Progenitor cell of endocrine pancreas (in vitro differentiated cells): ENCODE results near the gene EHBP1. TPM values are rescaled to one million over a fixed set of nuclear protein-coding genes. Genes with fewer than 3 reads are reported as not detected.

Source experiments
- DNase-seq: peaks from one replicate; pipeline ENCODE4 v3.0.0; 2021; ENCODE audit warnings: low spot score; ENCODE audit not compliant: unreplicated experiment
- H3K27ac Mint-ChIP-seq: 2 replicates; pipeline ENCODE4 v1.8.0; 2021; ENCODE audit warnings: mild to moderate bottlenecking, moderate library complexity, mixed read lengths
- H3K27me3 Mint-ChIP-seq: 2 replicates; pipeline ENCODE4 v1.8.0; 2021; ENCODE audit warnings: mixed read lengths
- H3K36me3 Mint-ChIP-seq: 2 replicates; pipeline ENCODE4 v1.8.0; 2022; ENCODE audit warnings: mixed read lengths; ENCODE audit not compliant: insufficient read depth
- H3K4me1 Mint-ChIP-seq: 2 replicates; pipeline ENCODE4 v1.8.0; 2021; ENCODE audit warnings: low read depth, mixed read lengths
- H3K4me3 Mint-ChIP-seq: 2 replicates; pipeline ENCODE4 v1.8.0; 2021; ENCODE audit warnings: low read depth, mild to moderate bottlenecking, moderate library complexity, mixed read lengths
- H3K9me3 Mint-ChIP-seq: 2 replicates; pipeline ENCODE4 v1.8.0; 2021; ENCODE audit warnings: low read depth, mixed read lengths
- total RNA-seq: library from RNA; stranded (reverse); gene quantifications from 2 replicates; pipeline ENCODE4 v1.2.1, GENCODE V29; 2021
- TF ChIP-seq, protein P1 (sequence below): fragments of 200-600 bp; sonication (generic); IDR thresholded peaks from one replicate; pipeline ENCODE4 v1.5.0; 2021; ENCODE audit warnings: antibody characterized with exemption, mild to moderate bottlenecking; ENCODE audit not compliant: unreplicated experiment

Gene EHBP1
- total RNA-seq, 1 donor from 2014 or later, result 45.6 TPM

DNA sequence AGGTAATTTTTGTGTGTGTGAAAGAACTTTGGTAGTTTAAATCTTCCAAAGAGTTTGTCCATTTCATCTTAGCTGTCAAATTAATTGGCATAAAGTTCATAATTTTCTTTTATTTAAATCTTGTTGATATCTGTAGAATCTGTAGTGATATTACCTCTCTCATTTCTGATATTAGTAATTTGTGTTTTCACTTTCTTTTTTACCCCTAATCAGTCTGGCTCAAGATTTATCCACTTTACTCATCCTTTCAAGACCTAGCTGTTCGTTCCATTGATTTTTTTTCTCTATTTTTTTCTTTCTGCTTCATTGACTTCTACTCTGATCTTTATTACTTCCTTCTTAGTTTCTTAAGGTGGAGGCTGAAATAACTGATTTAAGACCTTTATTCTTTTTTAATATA, 202.6 kb downstream of the EHBP1 start:
- no peak for DNase-seq
- Mint-ChIP-seq H3K36me3 (no peaks in the 10 kb centered on the region), H3K27ac (no peak overlapping the region), H3K9me3 (no peaks in the 10 kb centered on the region), H3K4me1 (no peaks in the 10 kb centered on the region), H3K4me3 (no peak overlapping the region), H3K27me3 (no peaks in the 10 kb centered on the region)
- TF ChIP-seq, protein P1, sequence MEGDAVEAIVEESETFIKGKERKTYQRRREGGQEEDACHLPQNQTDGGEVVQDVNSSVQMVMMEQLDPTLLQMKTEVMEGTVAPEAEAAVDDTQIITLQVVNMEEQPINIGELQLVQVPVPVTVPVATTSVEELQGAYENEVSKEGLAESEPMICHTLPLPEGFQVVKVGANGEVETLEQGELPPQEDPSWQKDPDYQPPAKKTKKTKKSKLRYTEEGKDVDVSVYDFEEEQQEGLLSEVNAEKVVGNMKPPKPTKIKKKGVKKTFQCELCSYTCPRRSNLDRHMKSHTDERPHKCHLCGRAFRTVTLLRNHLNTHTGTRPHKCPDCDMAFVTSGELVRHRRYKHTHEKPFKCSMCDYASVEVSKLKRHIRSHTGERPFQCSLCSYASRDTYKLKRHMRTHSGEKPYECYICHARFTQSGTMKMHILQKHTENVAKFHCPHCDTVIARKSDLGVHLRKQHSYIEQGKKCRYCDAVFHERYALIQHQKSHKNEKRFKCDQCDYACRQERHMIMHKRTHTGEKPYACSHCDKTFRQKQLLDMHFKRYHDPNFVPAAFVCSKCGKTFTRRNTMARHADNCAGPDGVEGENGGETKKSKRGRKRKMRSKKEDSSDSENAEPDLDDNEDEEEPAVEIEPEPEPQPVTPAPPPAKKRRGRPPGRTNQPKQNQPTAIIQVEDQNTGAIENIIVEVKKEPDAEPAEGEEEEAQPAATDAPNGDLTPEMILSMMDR, result no peak

DNA sequence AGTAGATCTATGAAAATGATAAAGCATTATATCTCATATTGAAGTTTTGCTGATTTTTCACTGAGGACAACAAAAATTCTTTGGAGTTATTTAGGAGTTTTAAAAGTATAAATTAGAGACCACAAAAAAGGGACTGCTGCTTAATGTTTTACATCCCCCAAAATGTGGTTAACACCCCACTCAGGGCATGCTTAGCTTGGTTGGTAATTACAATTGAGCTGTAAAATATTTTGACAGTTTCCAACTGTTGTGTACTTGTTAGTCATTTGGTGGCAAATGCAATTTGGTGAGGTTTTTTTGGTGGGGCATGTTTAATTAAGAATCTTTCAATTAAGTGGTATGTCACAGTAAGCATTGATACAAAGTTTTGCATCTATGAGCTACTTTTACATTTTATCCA, 207.8 kb downstream of the EHBP1 start:
- TF ChIP-seq, protein P1, result no peak
- Mint-ChIP-seq H3K36me3 (no peaks in the 10 kb centered on the region), H3K27ac (no peak overlapping the region), H3K4me3 (no peak overlapping the region), H3K9me3 (no peaks in the 10 kb centered on the region), H3K4me1 (no peaks in the 10 kb centered on the region), H3K27me3 (no peaks in the 10 kb centered on the region)
- no peak for DNase-seq

DNA sequence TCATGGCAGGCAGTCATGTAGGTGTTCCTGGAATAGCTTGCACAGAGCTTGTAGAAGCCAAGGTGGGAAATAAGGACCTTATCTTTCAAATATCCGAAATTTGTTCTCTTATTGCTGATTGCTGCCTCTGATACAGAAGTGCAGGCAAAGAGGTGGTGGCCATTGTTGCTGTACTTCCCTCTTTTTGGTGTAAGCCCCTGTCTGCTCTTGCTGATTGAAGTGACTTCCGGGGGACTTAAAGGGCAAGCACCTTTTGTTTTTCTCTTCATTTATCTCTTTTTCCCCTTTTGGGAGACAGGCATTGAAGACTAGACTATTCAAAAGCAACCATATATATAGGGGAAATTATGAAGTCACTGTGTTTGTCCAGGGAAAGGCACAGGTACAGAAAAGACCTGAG, 213.5 kb downstream of the EHBP1 start:
- H3K36me3 Mint-ChIP-seq, result peaks cover 30% of the 10 kb centered on the region
- H3K4me3 Mint-ChIP-seq, result no peak overlapping the region
- TF ChIP-seq, protein P1, result no peak
- H3K4me1 Mint-ChIP-seq, result no peaks in the 10 kb centered on the region
- H3K27me3 Mint-ChIP-seq, result no peaks in the 10 kb centered on the region
- no peak for DNase-seq
- no peak overlapping the region for H3K27ac Mint-ChIP-seq
- H3K9me3 Mint-ChIP-seq, result peaks cover 16% of the 10 kb centered on the region

DNA sequence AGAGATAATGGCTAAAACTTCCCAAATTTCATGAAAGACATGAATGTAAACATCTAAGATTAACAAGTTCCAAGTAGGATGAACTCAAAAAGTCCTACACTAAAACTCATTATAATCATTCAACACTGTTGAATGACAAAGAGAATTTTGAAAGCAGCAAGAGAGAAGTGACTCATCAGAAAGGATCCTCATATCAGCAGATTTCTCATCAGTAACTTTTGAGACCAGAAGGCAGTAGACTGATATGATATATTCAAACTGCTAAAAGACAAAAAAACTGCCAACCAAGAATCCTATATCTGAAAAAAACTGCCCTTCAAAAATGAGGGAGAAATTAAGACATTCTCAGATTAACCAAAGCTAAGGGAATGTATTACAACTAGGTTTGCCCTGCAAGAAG, 214.6 kb downstream of the EHBP1 start:
- TF ChIP-seq, protein P1, result no peak
- Mint-ChIP-seq H3K4me1 (no peaks in the 10 kb centered on the region), H3K4me3 (no peak overlapping the region), H3K9me3 (peaks cover 26% of the 10 kb centered on the region), H3K27me3 (no peaks in the 10 kb centered on the region), H3K27ac (no peak overlapping the region), H3K36me3 (peaks cover 39% of the 10 kb centered on the region)
- no peak for DNase-seq

DNA sequence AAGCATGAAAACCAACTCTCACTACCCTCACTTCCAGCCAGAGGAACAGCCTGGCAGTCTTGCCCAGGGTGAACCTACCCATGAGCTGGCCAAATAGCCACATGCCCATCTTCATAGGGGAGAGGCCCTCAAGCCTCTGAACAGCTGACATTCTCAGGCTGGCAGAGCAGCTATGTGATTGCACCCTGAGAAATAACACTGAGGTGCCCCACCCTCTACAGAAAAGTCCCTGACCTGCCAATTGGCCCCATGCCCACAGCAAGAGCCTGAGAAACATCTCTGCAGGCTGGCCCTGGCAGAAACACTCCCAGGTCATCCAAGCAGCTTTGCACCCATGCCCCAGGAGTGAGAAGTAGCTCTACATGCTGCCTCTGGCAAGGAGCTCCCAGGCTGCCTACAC, 217.7 kb downstream of the EHBP1 start:
- Mint-ChIP-seq H3K27me3 (no peaks in the 10 kb centered on the region), H3K27ac (no peak overlapping the region), H3K4me3 (no peak overlapping the region), H3K9me3 (peaks cover 32% of the 10 kb centered on the region), H3K4me1 (no peaks in the 10 kb centered on the region), H3K36me3 (peaks cover 40% of the 10 kb centered on the region)
- TF ChIP-seq, protein P1, result no peak
- no peak for DNase-seq
